Measurements from ENCODE around the gene TRIM24.
"Not testable (repeated sequence)": the region's sequence is repeated elsewhere in the genome, so short reads cannot be mapped to it uniquely, and the experiment has no call there.

TRIM24 gene

DNA sequence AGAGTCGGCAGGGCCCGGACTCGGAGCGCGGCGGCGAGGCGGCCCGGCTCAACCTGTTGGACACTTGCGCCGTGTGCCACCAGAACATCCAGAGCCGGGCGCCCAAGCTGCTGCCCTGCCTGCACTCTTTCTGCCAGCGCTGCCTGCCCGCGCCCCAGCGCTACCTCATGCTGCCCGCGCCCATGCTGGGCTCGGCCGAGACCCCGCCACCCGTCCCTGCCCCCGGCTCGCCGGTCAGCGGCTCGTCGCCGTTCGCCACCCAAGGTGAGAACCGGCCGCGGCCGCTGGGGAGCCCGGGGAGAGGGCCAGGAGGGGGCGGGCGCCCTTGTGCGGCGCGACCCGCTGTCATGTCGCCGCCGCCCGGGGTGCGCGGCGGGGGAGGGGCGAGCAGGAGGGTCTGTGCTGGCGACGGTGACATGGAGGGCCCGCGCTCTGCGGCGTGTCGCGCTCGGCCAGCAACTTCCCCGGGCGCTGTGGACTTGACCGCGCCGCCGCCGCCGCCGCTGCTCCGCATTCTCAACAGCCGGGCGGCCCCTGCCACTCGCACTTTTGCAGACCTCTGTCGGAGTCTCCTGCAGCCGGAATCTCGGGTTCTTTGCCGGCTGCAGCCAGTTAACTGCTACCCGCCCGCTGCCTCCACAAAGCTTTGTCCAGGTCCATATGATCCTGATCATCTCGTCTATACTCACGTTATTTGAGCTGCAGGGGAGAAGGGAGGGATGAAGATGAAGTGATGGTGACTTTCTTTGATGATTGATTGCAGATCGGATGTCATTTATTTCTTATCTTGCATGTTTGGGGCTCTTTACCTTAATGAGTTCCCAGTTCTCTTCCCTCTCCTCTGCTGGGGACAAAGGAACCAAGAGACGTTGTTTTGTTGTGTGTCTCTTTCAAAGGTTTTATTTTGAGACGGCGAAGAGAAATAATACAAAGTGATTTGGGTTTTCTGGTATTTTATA lies 869 bp downstream of the TRIM24 start:
- DNase-seq: peak; percentile 59

DNA sequence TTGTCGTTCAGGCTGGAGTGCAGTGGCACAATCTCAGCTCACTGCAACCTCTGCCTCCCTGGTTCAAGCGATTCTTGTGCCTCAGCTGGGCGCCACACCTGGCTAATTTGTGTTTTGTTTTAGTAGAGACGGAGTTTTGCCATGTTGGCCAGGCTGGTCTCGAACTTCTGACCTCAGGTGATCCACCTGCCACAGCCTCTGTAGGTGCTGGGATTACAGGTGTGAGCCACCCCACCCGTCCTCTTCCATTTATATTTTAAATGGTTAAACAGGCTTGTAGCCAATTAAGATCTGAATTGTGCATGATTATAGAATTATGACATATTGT lies 3.2 kb downstream of the TRIM24 start:
- not testable (repeated sequence) for DNase-seq

DNA sequence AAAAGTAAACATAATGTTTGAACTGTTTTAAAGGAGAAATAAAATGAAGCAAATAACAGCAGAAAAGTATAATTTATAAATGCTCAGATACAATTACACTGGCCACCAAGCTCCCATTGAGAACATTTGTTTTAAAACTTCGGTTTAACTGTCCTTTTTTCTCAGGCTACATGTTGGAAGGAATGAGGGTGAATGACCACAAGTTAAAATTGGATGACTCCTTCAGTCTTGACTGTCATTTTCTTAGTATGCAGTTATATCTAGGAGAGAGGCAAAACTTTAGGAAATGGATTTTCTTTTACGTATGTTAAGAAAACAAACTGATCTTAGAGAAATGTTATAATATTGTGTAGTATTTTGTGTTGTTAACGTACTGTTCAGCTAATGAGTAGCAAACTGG lies 5.0 kb downstream of the TRIM24 start:
- DNase-seq: no peak

DNA sequence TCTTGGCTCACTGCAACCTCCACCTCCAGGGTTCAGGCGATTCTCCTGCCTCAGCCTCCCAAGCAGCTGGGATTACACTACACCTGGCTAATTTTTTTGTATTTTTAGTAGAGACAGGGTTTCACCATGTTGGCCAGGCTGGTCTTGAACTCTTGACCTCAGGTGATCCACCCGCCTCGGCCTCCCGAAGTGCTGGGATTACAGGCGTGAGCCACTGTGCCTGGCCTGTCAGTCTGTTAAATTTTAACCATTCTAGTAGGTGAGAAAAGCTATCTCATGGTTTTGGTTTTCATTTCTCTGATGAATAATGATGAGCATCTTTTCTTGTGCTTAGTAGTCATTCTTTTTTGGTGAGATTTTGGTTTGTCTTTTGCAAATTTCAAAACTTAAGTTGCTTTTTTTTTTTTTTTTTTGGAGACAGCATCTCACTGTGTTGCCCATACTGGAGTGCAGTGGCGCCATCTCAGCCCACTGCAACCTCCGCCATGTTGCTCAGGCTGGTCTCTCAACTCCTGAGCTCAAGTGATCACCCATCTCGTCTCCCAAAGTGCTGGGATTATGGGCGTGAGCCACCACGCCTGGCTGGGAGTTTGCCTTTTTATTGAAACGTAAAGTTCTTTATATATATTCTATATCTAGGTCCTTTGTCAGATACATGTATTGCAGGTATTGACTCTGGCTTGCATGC lies 6.2 kb downstream of the TRIM24 start:
- DNase-seq: not testable (repeated sequence)

DNA sequence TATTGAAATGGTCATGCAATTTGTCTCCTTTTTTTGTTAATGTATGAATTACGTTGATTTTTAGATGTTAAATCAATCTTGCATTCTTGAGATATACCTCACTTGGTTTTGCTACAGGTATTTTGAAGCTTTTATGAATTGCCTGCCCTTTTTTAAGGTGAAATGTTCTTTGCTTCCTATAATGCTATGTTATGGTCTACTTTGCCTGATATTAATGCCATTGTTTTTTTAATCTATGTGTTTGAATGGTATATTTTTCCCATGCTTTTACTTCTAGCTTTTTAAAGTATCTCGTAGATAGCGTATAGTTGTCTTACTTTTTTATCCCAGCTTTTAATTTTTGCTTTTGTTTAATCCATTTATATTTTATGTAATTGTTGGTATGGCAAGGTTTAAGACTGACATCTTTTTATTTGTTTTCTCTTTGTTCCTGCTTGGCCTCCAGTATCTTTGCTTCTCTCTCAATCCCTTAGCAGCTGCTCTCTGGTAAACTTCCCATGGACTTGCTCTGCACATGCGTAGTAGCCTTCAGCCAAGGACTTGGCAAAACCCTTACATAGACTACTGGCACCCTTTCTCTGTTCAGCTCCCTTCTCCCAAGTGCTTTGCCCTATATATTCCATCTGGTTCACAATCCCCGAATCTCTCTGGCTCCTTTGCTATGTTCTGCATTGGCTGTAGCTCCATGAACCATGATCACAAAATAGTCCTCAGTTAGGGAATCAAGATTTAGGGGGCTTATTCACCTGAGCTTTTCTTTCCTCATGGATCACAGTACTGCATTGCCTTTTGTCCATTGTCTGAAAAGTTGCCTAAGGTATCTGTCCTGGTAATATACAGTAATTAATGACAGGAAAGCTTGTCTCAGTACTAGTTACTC lies 8.4 kb downstream of the TRIM24 start:
- no peak for DNase-seq

DNA sequence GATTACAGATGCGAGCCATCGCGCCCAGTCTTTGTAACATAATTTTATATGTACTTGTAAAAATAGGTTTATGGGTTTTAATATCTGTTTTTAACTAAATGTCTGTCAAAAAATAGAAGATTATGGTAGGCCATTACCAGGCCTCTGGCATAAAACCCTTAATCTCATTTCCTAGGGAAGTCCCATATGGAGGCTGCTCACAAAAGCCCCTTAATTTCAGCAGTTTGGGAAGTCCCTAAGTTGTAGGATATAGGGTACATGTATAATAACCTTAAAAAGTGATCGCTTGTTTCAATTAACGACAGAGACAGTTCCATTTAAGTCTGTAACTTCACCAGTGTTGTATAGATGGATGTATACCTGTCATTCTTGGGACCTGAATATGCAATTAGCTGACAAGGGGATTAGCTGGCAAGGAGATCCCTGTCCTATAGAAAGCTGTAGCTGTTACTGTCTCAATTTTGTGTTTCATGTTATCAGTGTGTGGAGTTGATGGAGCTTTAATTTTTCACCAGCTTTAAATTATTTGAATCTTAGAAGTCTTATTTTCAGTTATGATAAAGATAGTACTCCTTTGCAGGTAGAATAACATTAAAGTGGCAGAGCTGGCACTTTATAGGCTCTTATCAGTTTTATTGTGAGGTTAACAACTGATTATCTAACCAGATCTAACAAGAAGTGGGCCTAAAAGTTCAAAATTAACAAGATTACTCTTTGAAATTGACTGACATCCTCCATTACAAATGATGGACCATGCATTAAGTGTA lies 10.5 kb downstream of the TRIM24 start:
- no peak for DNase-seq

DNA sequence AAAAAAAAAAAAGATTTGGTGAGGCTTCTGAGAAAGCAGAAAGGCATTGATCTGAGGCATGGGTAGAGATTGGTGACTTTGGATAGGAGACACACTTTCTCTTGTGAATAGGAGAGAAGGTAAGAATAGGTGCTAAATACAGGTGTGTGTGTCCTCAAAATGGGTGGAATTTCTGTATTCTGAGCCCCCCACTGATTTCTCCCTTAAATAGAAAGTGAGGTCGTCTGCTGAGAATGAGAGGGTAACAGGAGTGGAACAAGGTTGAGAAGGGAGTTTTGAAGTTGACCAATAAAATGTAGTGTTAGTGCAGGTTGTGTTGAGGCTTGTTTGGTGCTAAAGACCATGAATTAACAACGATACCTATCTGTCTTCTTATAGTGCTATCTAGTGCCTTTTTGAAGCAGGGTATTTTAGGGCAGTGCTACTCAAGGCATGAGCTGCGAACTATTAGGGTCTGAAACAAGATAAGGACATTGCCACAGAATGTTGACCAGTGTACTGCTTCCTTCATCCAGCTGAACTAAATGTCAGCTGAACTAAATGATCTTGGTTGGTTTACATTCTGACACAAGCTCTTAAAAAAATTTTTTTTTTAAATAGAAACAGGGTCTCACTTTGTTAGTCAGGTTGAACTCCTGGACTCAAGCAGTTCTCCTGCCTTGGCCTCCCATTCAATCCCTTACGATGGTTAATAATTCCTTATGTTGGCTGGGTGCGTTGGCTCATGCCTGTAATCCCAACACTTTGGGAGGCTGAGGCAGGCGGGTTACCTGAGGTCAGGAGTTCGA lies 12.4 kb downstream of the TRIM24 start:
- DNase-seq: no peak

DNA sequence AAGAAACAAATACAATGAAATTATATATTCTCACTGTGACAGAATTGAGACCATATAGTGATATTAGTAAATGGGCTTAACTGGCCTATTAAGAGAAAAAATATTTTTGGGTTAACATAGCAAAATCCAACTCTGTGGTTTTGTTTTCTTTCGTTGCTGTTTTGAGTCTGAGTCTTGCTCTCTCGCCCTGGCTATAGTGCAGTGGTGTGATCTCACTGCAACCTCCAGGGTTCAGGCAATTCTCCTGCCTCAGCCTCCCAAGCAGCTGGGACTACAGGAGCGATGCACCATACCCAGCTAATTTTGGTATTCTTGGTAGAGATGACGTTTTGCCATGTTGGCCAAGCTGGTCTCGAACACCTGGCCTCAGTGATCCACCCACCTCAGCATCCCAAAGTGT lies 15.3 kb downstream of the TRIM24 start:
- no peak for DNase-seq

DNA sequence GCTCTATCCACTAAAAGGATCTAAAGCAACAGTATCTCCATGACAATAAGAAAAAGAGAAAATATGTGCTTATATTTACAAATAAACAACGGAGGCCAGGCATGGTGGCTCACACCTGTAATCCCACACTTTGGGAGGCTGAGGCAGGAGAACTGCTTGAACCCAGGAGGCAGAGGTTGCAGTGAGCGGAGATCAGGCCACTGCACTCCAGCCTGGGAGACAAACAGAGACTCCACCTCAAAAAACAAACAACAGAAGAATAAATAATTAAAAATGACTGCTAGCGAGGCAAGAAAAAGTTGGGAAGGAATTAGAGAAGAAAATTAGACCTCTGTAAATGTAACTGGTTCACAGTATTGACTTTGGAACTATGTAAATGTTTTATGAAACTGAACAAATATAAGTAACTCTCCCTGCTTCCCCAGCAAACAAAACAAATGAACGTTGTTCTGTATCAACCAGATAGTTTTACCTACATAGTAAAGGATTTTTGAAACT lies 17.1 kb downstream of the TRIM24 start:
- no peak for DNase-seq

DNA sequence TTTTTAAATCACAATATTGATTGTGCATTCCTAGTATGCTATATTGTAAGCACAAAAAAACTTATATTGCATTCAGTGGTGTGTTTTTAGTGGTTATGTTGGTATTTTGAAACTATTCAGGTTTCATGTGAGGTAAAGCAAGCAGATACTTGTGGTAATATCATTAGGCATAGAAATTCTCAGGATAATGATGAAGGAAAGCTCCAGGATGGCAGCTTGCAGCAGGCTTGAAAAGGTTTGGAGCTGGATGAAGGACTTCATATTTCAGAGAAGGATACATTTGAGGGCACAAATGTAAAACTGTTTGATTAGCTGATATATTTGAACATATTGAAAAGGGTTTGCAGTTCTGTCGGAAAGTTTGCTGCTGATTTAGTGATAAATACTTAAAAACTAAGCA lies 17.5 kb downstream of the TRIM24 start:
- DNase-seq: no peak

DNA sequence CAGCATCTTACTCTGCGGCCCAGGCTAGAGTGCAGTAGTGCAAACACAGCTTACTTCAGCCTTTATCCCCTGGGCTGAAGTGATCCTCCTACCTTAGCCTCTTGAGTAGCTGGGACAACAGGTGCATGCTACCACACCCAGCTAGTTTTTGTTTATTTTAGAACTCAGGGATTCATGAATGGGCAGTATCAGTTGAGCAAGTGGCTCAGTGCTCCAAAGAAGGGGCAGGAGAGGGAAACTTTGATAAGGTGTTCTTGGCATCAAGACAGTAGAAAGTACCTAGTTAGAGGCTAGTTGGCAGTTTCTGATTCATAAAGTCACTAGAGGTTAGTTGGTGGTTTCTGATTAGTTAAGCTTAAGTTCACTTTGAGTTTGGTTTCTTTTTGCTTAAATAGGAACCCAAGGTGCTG lies 18.4 kb downstream of the TRIM24 start:
- no peak for DNase-seq

DNA sequence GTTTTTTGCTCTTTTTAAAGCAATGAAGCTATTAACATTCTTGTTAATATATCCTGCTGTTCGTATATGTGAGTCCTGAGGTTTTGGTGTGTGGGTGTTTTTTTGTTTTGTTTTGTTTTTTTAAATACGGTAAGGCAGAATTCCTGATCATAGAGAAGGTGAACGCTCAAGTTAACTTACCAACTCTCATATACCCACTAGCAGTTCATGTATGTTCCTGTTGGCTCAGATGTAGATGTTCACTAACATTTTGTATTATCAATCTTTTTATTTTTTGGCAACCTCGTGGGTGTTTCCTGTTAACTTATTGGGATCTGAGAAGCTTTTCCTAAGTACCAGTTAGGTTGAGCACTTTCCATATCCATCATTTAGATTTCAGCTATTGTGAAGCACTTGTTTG lies 20.5 kb downstream of the TRIM24 start:
- no peak for DNase-seq

DNA sequence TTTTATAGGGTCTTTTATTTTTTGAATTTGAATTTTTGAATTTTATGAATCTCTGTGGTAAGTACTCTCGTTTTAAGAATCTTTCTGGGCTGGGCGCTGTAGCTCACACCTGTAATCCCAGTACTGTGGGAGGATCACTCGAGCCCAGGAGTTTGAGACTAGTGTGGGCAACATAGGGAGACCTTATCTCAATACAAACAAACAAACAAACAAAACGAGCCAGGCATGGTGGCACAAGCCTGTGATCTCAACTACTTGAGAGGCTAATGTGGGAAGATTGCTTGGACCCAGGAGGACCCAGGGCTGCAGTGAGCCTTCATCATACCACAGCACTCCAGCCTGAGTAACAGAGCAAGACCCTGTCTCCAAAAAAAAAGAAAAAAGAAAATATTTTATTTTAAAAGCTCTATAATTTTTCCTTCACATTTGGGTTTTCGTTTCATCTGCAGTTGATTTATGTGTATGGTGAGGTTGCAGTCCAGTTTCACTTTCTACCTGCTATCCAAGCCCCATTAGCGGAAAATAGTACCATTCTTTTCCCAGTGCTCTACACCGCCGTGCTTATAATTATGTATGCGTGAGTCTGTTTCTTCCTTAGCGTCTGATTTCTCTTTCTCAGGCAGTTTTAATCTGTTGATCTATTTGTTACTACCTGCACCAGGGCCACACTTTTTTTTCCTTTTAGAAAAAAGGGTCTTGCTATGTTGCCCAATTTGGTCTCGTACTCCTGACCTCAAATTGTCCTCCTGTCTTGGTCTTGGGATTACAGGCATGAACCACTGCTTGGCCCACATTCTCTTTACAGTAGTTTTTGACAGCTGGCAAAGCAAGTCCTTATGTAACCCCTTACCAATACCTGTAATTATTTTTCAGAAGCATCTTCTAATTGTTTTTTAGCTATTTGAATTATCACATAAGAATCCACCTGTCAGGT lies 21.7 kb downstream of the TRIM24 start:
- no peak for DNase-seq

DNA sequence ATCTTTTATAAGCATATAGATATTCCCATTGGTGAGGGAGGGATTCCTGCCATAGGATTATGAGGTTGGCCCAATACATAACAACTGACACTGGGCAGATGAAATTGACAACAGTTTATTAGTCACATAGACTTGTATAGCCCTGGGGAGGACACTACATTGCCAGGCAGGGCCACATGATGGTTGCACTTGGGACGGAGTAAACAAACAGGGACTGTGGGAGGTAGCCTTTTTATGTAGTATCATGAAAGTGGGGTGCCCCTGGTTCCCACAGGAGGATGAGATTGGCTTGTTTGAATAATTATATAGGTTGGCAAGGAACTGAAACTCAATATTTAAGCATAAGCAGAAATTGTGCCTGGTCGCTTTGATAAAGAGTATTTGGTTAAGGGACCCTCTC lies 23.5 kb downstream of the TRIM24 start:
- DNase-seq: no peak

DNA sequence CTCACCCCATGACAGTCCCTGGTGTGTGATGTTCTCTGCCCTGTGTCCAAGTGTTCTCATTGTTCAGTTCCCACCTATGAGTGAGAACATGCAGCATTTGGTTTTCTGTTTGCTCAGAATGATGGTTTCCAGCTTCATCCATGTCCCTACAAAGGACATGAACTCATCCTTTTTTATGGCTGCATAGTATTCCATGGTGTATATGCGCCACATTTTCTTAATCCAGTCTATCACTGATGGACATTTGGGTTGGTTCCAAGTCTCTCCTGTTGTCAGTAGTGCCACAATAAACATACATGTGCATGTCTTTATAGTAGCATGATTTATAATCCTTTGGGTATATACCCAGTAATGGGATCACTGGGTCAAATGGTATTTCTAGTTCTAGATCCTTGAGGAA lies 25.4 kb downstream of the TRIM24 start:
- not testable (repeated sequence) for DNase-seq

DNA sequence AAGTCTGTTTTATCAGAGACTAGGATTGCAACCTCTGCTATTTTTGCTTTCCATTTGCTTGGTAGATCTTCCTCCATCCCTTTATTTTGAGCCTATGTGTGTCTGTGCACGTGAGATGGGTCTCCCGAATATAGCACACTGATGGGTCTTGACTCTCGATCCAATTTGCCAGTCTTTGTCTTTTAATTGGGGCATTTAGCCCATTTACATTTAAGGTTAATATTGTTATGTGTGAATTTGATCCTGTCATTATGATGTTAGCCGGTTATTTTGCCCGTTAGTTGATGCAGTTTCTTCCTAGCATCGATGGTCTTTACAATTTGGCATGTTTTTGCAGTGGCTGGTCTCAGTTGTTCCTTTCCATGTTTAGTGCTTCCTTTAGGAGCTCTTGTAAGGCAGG lies 29.1 kb downstream of the TRIM24 start:
- not testable (repeated sequence) for DNase-seq

DNA sequence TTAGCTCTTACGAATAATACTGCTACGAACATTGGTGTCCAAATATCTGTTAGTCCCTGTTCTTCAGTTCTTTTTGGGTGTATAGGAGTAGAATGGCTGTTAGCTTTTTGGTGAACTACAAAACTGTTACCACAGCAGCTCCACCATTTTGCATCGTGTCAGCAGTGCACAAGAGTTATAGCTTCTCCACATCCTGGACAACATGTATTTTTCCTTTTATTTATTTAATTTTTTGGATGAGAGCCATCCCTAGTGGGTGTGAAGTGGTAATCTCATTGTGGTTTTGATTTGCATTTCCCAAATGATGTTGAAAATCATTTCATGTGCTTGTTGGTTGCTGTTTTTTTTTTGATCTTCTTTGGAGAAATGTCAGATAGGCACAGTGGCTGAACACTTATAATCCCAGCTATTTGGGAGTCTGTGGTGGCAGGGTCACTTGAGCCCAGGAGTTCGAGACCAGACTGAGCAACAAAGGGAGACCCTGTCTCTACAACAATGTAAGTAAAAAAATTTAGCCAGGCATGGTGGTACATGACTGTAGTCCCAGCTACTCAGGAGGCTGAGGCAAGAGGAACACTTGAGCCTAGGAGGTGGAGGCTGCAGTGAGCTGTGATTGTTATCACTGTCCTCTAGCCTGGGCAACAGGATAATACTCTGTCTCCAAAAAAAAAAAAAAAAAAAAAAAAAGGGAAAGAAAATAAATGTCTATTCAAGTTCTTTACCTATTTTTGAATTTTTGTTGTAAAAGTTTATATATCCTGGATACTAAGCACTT lies 31.7 kb downstream of the TRIM24 start:
- DNase-seq: no peak

DNA sequence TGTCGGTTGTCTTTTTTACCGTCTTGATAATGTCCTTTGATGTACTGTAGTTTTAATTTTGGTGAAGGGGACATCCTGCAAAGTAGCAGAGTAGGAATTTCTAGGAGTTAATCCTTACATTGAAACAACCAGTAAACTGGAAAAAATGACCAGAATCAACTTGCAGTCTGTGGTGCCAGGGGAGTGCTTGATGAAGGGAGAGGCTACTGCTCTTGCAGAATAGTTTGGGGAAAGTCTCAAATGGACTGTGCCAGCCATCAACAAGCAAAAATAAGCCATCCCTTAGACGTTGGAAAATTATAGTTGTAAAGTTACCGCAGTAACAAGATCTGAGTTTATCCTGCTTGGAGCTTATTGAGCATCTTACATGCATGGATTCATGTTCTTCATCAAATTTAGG lies 32.4 kb downstream of the TRIM24 start:
- DNase-seq: no peak

DNA sequence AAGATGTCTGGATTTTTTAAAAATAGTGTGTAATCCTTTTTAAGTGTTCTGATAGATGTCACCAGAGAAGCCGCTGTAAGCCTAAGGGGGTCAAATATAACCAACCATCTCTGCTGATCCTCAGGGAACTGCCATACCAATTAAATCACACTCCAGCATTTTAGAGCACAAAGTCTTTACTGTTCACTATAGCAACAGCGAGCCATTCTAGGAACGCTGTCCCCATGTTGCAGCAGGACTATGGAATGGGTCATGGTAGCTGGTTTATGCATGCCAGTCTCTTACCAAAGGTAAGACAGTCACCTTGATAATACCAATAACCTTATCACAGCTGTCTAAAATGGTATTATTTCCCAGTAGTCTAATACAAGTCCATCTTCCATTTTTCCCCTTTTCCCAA lies 33.5 kb downstream of the TRIM24 start:
- no peak for DNase-seq

DNA sequence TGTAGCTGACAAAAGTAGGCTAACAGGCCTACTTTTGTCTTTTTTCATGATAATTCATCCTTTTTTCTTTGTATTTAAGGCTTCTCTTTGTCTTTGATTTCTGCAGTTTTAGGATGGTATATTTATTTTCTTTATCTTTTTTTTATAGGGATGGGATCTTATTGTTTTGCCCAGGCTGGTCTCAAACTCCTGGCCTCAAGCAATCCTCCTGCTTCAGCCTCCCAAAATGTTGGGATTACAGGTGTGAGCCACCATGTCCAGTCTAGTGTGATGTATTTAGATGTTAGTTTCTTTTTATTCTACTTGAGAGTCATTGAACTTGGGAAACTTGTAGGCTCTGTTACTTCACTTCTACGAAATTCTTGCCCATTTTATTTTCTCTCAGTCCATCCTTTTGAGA lies 35.4 kb downstream of the TRIM24 start:
- no peak for DNase-seq
